ENCODE data around the gene APC2. TPM values are rescaled to one million over a fixed set of nuclear protein-coding genes. Genes with fewer than 3 reads are reported as not detected.

Gene APC2
- total RNA-seq, 1 experiment from 2014 or later = 1.4 TPM

DNA sequence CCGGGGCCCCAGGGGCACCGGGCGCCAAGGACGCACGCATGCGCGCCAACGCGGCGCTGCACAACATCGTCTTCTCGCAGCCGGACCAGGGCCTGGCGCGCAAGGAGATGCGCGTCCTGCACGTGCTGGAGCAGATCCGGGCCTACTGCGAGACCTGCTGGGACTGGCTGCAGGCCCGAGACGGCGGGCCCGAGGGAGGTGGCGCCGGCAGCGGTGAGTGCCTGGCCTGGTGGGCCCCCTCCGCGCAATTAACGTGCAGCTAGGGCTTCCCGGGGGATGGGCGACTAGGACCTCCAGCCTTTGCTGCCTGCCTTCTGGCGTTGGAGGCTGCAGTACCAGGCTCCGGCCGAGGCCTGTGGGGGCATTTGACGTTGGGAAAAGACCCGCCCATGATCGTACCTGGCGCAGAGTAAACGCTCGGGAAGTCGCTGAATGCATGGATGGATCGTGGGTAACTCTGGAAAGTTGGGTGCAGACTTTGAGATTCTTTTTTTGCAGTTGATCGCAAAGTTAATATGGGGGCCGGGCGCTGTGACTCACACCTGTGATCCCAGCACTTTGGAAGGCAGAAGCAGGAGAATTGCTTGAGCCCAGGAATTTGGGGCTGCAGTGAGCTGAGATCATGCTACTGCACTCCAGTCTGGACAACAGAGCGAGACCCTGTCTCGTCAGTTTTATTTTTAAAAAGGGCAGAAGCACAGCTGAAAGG is 7.3 kb downstream of the APC2 start (continued):
- TF ChIP-seq, protein P1, sequence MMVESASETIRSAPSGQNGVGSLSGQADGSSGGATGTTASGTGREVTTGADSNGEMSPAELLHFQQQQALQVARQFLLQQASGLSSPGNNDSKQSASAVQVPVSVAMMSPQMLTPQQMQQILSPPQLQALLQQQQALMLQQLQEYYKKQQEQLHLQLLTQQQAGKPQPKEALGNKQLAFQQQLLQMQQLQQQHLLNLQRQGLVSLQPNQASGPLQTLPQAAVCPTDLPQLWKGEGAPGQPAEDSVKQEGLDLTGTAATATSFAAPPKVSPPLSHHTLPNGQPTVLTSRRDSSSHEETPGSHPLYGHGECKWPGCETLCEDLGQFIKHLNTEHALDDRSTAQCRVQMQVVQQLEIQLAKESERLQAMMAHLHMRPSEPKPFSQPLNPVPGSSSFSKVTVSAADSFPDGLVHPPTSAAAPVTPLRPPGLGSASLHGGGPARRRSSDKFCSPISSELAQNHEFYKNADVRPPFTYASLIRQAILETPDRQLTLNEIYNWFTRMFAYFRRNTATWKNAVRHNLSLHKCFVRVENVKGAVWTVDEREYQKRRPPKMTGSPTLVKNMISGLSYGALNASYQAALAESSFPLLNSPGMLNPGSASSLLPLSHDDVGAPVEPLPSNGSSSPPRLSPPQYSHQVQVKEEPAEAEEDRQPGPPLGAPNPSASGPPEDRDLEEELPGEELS (CRISPR knock-in tag; IDR thresholded peaks at IDR 0.05) = no peak
- no peak for TF ChIP-seq NR2C2 (CRISPR knock-in tag; IDR thresholded peaks at IDR 0.05)
- TF ChIP-seq, protein P2, sequence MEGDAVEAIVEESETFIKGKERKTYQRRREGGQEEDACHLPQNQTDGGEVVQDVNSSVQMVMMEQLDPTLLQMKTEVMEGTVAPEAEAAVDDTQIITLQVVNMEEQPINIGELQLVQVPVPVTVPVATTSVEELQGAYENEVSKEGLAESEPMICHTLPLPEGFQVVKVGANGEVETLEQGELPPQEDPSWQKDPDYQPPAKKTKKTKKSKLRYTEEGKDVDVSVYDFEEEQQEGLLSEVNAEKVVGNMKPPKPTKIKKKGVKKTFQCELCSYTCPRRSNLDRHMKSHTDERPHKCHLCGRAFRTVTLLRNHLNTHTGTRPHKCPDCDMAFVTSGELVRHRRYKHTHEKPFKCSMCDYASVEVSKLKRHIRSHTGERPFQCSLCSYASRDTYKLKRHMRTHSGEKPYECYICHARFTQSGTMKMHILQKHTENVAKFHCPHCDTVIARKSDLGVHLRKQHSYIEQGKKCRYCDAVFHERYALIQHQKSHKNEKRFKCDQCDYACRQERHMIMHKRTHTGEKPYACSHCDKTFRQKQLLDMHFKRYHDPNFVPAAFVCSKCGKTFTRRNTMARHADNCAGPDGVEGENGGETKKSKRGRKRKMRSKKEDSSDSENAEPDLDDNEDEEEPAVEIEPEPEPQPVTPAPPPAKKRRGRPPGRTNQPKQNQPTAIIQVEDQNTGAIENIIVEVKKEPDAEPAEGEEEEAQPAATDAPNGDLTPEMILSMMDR (IDR thresholded peaks at IDR 0.05) = no peak
- no peak for TF ChIP-seq NFYB (CRISPR knock-in tag; conservative IDR thresholded peaks at IDR 0.05; ENCODE audit: low read depth)

DNA sequence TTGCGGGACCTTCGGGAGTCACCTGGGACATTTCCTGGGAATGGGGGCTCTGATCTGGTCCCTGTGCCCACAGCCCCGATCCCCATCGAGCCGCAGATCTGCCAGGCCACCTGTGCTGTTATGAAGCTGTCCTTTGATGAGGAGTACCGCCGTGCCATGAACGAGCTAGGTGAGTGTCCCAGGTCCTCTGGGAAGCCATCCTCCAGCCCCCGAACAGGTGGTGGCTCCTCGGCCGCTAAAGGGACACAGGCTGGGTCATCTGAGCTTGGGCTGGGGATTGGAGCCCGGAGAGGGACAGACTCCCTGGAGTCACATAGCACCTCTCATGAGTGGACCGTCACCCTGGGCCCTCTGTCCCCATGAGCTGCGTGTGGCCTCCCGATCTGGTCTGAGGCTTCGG is 8.0 kb downstream of the APC2 start:
- H3K27me3 Mint-ChIP-seq (ENCODE audit: low read depth) = peaks cover 35% of the 10 kb centered on the region
- peaks cover 6% of the 10 kb centered on the region; the same call in 1 of the 2 replicates for H3K4me1 Mint-ChIP-seq
- POLR2A ChIA-PET = no interaction called here
- no peak overlapping the region for H3K4me3 Mint-ChIP-seq
- DNase-seq (ENCODE audit: low spot score) (no peak), ATAC-seq (no peak)
- no peak overlapping the region for H3K27ac Mint-ChIP-seq
- no peaks in the 10 kb centered on the region for H3K36me3 Mint-ChIP-seq
- H3K9me3 Mint-ChIP-seq = no peaks in the 10 kb centered on the region
- TF ChIP-seq, protein P3, sequence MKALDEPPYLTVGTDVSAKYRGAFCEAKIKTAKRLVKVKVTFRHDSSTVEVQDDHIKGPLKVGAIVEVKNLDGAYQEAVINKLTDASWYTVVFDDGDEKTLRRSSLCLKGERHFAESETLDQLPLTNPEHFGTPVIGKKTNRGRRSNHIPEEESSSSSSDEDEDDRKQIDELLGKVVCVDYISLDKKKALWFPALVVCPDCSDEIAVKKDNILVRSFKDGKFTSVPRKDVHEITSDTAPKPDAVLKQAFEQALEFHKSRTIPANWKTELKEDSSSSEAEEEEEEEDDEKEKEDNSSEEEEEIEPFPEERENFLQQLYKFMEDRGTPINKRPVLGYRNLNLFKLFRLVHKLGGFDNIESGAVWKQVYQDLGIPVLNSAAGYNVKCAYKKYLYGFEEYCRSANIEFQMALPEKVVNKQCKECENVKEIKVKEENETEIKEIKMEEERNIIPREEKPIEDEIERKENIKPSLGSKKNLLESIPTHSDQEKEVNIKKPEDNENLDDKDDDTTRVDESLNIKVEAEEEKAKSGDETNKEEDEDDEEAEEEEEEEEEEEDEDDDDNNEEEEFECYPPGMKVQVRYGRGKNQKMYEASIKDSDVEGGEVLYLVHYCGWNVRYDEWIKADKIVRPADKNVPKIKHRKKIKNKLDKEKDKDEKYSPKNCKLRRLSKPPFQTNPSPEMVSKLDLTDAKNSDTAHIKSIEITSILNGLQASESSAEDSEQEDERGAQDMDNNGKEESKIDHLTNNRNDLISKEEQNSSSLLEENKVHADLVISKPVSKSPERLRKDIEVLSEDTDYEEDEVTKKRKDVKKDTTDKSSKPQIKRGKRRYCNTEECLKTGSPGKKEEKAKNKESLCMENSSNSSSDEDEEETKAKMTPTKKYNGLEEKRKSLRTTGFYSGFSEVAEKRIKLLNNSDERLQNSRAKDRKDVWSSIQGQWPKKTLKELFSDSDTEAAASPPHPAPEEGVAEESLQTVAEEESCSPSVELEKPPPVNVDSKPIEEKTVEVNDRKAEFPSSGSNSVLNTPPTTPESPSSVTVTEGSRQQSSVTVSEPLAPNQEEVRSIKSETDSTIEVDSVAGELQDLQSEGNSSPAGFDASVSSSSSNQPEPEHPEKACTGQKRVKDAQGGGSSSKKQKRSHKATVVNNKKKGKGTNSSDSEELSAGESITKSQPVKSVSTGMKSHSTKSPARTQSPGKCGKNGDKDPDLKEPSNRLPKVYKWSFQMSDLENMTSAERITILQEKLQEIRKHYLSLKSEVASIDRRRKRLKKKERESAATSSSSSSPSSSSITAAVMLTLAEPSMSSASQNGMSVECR (CRISPR knock-in tag; IDR thresholded peaks at IDR 0.05; ENCODE audit: borderline replicate concordance) = no peak
- no peak for TF ChIP-seq SOX15 (CRISPR knock-in tag; IDR thresholded peaks at IDR 0.05)
- no peak for TF ChIP-seq PRRX2 (CRISPR knock-in tag; IDR thresholded peaks at IDR 0.05)
- TF ChIP-seq, protein P4, sequence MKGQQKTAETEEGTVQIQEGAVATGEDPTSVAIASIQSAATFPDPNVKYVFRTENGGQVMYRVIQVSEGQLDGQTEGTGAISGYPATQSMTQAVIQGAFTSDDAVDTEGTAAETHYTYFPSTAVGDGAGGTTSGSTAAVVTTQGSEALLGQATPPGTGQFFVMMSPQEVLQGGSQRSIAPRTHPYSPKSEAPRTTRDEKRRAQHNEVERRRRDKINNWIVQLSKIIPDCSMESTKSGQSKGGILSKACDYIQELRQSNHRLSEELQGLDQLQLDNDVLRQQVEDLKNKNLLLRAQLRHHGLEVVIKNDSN (CRISPR knock-in tag; IDR thresholded peaks at IDR 0.05) = no peak
- TF ChIP-seq SMAD3 (CRISPR knock-in tag; IDR thresholded peaks at IDR 0.05; ENCODE audit: borderline replicate concordance) = no peak
- TF ChIP-seq TEAD1 (CRISPR knock-in tag; IDR thresholded peaks at IDR 0.05) = no peak
- TF ChIP-seq CBFB (CRISPR knock-in tag; IDR thresholded peaks at IDR 0.05; ENCODE audit: low read depth) = no peak
- CTCF ChIA-PET = interaction anchor here (0.6 to 5.2 kb wide), 5 partner anchors 9 to 70 kb away, joined by 3 to 76 read pairs (median 6); partner anchors contain the start of gene REEP6

DNA sequence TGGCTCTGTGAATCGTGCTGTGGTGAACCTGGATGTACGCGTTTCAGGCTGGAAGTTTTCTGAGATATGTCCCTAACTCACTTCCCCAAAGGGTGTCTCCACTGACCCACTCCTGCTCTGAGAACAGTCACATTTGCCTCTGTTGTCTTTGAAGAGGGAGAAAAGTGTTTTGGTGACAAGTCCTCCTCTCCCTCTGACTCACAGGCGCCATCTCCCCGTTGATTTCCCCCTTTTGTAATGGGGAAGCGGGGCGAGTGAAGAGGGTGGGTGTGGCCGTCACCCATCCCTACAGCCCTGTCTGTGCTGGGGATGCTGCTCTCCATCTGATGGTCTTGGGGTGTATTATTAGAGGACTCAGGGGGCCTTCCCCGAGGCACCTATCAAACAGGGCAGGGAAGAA is 9.6 kb downstream of the APC2 start:
- TF ChIP-seq, protein P5, sequence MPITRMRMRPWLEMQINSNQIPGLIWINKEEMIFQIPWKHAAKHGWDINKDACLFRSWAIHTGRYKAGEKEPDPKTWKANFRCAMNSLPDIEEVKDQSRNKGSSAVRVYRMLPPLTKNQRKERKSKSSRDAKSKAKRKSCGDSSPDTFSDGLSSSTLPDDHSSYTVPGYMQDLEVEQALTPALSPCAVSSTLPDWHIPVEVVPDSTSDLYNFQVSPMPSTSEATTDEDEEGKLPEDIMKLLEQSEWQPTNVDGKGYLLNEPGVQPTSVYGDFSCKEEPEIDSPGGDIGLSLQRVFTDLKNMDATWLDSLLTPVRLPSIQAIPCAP (CRISPR knock-in tag; IDR thresholded peaks at IDR 0.05) = no peak
- TF ChIP-seq ZNF671 (CRISPR knock-in tag; IDR thresholded peaks at IDR 0.05) (no peak), FOXK1 (CRISPR knock-in tag; IDR thresholded peaks at IDR 0.05) (no peak), TCF7 (CRISPR knock-in tag; IDR thresholded peaks at IDR 0.05; ENCODE audit: low read depth) (no peak), NR2C2 (CRISPR knock-in tag; IDR thresholded peaks at IDR 0.05) (no peak), TP53 (CRISPR knock-in tag; IDR thresholded peaks at IDR 0.05) (no peak)
- TF ChIP-seq, protein P6, sequence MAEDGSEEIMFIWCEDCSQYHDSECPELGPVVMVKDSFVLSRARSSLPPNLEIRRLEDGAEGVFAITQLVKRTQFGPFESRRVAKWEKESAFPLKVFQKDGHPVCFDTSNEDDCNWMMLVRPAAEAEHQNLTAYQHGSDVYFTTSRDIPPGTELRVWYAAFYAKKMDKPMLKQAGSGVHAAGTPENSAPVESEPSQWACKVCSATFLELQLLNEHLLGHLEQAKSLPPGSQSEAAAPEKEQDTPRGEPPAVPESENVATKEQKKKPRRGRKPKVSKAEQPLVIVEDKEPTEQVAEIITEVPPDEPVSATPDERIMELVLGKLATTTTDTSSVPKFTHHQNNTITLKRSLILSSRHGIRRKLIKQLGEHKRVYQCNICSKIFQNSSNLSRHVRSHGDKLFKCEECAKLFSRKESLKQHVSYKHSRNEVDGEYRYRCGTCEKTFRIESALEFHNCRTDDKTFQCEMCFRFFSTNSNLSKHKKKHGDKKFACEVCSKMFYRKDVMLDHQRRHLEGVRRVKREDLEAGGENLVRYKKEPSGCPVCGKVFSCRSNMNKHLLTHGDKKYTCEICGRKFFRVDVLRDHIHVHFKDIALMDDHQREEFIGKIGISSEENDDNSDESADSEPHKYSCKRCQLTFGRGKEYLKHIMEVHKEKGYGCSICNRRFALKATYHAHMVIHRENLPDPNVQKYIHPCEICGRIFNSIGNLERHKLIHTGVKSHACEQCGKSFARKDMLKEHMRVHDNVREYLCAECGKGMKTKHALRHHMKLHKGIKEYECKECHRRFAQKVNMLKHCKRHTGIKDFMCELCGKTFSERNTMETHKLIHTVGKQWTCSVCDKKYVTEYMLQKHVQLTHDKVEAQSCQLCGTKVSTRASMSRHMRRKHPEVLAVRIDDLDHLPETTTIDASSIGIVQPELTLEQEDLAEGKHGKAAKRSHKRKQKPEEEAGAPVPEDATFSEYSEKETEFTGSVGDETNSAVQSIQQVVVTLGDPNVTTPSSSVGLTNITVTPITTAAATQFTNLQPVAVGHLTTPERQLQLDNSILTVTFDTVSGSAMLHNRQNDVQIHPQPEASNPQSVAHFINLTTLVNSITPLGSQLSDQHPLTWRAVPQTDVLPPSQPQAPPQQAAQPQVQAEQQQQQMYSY (CRISPR knock-in tag; IDR thresholded peaks at IDR 0.05) = no peak
- H3K4me3 Mint-ChIP-seq = no peak overlapping the region
- no peak for DNase-seq (ENCODE audit: low spot score)

More for the DNA sequence above, 9.6 kb downstream of the APC2 start:
- H3K9me3 Mint-ChIP-seq = no peaks in the 10 kb centered on the region
- no peak overlapping the region for H3K27ac Mint-ChIP-seq
- H3K4me1 Mint-ChIP-seq = peaks cover 3% of the 10 kb centered on the region; the same call in 1 of the 2 replicates
- POLR2A ChIA-PET = no interaction called here
- no peaks in the 10 kb centered on the region for H3K36me3 Mint-ChIP-seq
- ATAC-seq = no peak
- peaks cover 38% of the 10 kb centered on the region for H3K27me3 Mint-ChIP-seq (ENCODE audit: low read depth)
- CTCF ChIA-PET = interaction anchor here (0.8 to 2.8 kb wide), 2 partner anchors 15 to 64 kb away, joined by 3 to 14 read pairs; partner anchors contain the start of gene PLK5

All from WTC11 (cell line).